HT1080 (cell line): ENCODE measurements around the gene PTPRF. TPM values are rescaled to one million over a fixed set of nuclear protein-coding genes. Genes with fewer than 3 reads are reported as not detected.

Source experiments
- DNase-seq: peaks from one replicate; pipeline ENCODE4 v3.0.0-alpha.2; 2015; ENCODE audit warnings: low read depth
- total RNA-seq: library from RNA; depleted of rRNA; stranded (reverse); fragments of >200 nt; shearing (Covaris generic); gene quantifications from 2 replicates; pipeline ENCODE4 v1.2.3, GENCODE V29; 2014; rRNA removed

Gene PTPRF
- total RNA-seq, 1 experiment from 2014 or later: 41.7 TPM

GRCh38 chr1:43659212-43660166, 128.8 kb downstream of the PTPRF start:
- no peak for DNase-seq

- DNase-seq: no peak
These were observed 129.7 kb downstream of the PTPRF start for GRCh38 chr1:43660355-43660754.

GRCh38 chr1:43664369-43664768, 133.7 kb downstream of the PTPRF start:
- DNase-seq: no peak

GRCh38 chr1:43666608-43667007, 135.9 kb downstream of the PTPRF start:
- no peak for DNase-seq

GRCh38 chr1:43668956-43669355, 138.3 kb downstream of the PTPRF start:
- DNase-seq: peak; percentile 63

- no peak for DNase-seq
These were observed 139.2 kb downstream of the PTPRF start for GRCh38 chr1:43669878-43670277.

GRCh38 chr1:43671193-43671592, 140.5 kb downstream of the PTPRF start:
- no peak for DNase-seq

- DNase-seq: peak; percentile 70
These were observed 141.1 kb downstream of the PTPRF start for GRCh38 chr1:43671626-43672330.

GRCh38 chr1:43673261-43673660, 142.6 kb downstream of the PTPRF start:
- DNase-seq: no peak

Other genes starting within 250 kb of the PTPRF start
- not detected in 2 replicates for gene C1orf210, start 245.3 kb upstream of the PTPRF start, total RNA-seq
- 135 and 139 TPM in 2 replicates for gene TIE1, start 229.9 kb upstream of the PTPRF start, total RNA-seq
- not detected in 2 replicates for gene MPL, start 193.1 kb upstream of the PTPRF start, total RNA-seq
- 564 and 669 TPM in 2 replicates for gene CDC20, start 171.9 kb upstream of the PTPRF start, total RNA-seq
- gene ELOVL1, start 162.9 kb upstream of the PTPRF start, total RNA-seq: 163 and 212 TPM in 2 replicates
- gene MED8, start 141.1 kb upstream of the PTPRF start, total RNA-seq: 61.9 and 73.9 TPM in 2 replicates
- gene SZT2, start 141.0 kb upstream of the PTPRF start, total RNA-seq: 11.7 and 14.7 TPM in 2 replicates
- gene HYI, start 77.0 kb upstream of the PTPRF start, total RNA-seq: 42.1 and 50.9 TPM in 2 replicates
- 17.2 and 19.9 TPM in 2 replicates for gene KDM4A, start 119.3 kb downstream of the PTPRF start, total RNA-seq
- gene ST3GAL3, start 176.7 kb downstream of the PTPRF start, total RNA-seq: 11.6 and 14.1 TPM in 2 replicates